ENCODE data around the gene SRGAP3.

SRGAP3 gene

DNA sequence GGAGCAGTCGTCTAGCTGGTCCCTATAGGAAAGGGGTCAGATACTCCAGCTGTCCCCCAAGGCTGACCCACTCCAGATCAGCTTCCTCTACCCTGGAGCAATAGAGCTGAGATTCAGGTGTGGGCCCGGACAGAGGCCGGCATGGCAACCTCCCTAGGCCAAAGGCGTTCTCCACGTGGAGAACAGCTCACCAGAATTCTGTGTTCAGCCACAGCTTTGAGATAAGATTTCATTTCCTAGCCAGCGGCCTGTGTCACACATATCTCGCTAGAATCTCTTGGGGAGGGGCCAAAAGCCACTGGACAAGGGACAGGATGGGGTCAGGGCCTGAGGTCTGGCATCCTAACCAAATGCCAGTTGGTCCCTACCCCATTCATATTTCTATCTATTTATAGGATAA, 20.1 kb downstream of the SRGAP3 start:
- in situ Hi-C loops (cut with MboI; ENCODE audit: low sequenced_read_pairs): no loop called here

DNA sequence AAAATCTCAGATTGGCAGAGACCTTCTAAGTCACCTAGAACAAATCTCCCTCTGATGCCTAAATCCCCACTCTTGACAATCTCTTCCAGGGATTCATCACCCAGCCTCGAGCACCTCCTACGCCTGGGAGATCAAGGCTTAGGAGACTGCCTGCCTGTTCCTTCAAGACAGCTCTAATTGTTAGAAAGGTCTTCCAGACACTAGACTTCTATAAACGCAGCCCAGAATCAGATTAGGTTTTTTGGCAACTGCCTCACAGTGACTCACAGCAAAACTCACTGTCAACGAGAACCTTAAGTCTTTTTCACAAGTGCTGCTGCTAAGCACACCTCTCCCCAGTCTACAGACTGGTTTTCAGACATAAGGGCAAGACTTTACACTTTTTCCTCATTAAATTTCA, 23.1 kb downstream of the SRGAP3 start:
- in situ Hi-C loops (cut with MboI; ENCODE audit: low sequenced_read_pairs): no loop called here

DNA sequence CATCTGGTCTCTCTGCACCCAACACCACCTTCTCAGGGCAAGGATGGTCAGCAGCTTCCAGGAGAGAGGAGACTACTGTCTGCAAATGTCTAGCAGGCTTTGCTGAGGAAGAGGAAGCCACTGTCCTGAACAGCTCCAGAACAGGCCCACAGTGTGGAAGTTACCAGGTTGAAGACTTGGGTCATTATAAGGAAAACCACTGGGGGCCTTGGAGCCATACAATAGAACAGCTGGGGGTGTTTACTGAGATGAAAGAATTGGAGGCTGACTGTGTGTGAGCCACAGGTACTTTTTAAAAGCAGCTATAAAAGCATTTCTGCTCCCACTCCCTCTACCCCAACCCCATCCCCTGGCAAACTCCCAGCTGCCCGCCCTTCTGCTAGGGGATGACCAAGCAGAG, 24.2 kb downstream of the SRGAP3 start:
- in situ Hi-C loops (cut with MboI; ENCODE audit: low sequenced_read_pairs): no loop called here

DNA sequence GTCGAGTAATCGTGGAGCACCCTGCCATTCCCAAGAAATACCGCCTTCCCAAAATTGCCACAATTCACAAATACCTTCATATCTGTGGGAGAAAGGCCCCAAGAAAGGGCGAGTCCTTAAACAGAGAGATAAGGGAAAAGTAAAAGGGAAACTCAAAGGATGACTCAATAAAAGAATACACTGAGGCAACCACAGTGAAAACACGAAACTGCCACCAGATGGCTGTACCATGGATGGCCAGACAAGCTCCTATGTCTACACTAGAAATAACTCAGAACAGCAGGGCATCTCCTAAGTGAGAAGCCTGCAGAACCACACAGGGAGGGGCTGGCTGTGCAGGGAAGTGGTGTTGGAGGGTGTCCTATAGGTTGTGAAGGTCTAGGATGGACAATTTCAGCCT, 25.0 kb downstream of the SRGAP3 start:
- in situ Hi-C loops (cut with MboI; ENCODE audit: low sequenced_read_pairs): no loop called here

DNA sequence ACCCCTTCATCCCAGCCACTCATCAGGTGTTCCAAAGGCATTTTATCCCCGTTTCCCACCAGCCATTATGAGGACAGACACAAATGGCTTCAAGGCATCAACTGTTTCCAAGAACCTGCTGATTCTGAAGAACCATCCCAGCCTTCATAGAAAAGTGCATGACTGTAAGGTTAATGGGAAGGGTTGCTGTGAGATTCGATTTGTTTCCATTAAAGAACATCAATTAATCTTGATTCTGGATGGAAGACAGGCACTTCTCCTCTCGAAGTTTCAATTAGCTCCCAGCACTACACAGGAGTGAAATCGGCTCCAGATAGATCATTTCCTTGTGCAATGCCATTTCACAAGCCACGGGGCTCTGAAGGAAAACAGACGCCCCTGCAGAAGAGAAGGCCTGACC, 25.8 kb downstream of the SRGAP3 start:
- in situ Hi-C loops (cut with MboI; ENCODE audit: low sequenced_read_pairs): no loop called here

DNA sequence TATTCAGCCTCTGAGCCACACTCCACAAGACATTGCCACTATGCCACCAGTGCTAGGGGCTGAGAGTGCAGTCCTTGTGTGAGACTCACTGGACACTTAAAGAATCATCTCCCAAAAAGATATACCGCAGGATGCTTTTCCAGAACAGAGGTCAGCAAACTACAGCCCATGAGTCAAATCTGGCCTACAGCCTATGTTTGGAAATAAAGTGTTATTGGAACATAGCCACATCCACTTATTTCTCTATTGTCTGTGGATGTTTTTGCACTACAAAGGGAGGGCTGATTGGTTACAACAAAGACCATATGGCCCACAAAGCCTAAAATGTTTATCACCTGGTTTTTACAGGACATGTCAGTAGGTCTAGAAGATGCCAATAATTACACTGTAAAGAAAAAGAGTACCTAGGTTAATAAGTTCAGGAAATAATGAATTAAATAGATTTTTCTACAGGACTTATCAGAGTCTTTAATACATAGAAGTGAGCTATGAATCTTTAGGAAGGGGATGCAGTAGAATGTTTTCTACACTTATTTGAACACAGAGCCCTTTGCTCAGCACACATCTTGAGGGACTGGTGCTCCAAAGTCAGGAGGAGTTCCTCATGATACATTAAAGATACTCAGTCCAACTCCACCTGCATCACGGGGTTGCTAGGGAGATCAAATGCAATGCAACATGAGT, 26.3 kb downstream of the SRGAP3 start:
- in situ Hi-C loops (cut with MboI; ENCODE audit: low sequenced_read_pairs): no loop called here

DNA sequence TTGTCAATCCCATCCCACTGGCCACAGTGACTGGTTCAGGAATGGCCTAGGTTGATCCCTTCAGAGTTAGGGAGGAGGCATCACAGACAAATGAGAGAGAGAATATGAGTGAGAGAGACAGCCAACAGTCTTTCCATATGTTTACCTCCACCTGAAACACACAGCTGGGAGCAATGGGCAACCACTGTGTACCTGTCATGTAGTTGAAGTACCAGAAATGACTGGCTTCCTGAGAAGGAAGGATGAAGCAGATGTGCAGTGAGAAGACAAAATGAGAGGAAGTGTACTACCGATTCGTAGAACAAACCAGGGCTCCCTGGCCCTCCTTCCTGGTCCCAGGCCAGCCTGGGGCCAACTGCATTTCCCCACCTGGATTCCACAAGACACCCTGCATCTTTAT, 27.4 kb downstream of the SRGAP3 start:
- in situ Hi-C loops (cut with MboI; ENCODE audit: low sequenced_read_pairs): no loop called here

DNA sequence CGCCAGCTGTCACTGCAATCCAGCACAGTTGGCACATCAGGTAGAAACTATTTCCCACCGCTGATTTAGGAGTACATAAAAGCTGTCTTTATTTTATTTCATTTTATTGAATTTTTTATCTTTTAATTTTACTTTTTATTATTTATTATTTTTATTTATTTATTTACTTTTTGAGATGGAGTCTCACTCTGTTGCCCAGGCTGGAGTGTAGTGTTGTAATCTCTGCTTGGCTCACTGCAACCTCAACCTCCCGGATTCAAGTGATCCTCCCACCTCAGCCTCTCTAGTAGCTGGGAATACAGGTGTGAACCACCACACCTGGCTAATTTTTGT, 31.0 kb downstream of the SRGAP3 start:
- in situ Hi-C loops (cut with MboI; ENCODE audit: low sequenced_read_pairs): no loop called here

DNA sequence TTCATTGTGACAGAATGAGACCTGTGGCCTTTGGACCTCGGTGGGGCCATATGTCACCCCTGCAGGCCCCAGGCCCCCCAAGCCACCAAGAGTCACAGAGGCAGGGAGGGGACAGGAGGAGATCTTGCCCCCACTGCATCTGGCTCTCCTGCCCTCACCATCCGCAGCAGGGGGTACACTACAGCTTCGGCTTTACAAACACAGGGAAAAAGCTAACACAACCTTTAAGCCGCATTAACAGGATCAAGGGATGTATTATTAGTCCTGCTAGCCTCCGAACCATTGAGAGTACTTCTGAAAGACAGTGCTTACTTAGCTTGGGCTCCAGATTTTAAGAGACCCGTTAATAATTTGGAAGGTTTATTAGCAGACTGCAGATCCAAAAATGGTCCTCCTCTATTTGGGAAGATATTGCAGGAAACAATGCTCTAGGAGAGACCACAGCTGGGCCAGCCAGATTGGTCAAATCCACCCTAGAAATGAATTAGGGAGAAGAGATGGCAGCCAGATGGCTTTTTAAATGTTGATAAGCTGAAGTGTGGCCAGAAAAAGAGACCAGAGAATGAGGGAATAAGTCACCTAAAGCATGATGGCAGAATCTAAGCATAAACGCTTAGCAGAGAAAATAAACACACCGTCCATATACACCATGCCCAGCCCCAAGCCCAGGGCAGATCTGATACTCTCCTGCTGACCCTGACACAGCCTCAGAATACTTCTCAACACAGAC, 31.5 kb downstream of the SRGAP3 start:
- in situ Hi-C loops (cut with MboI; ENCODE audit: low sequenced_read_pairs): no loop called here

DNA sequence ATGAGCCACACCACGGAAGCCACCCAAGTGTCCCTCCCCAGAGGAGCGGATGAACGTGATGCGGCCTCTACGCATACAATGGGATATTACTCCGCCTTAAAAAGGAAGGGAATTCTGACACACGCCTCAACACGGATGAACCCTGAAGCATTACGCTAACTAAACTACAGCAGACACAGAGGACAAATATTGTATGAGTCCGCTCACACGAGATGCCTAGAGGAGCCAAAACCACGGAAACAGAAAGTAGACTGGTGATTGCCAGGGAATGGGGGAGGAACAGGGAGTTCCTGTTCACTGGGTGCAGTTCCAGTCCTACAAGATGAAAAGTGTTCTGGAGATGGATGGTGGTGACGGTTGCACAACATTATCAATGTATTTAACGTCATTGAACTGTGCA, 32.7 kb downstream of the SRGAP3 start:
- in situ Hi-C loops (cut with MboI; ENCODE audit: low sequenced_read_pairs): no loop called here

DNA sequence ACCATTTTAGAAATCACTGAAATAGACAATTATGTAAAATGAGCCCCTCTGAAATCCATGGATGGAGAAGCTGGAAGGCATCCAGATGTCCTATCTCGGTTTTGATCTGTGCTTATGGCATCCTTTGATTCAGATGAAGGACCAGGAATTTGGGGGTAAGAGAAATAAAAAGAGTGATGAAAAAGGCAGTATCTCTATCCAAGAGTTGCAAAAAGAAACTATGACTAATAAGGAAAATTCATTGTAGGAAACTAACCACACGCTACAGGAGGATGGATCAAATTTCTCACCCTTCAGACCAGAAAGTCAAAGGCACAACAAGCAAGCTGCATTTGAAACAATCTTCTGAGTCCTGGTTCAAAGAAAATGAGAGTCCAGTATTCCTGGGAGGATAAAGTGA, 34.8 kb downstream of the SRGAP3 start:
- in situ Hi-C loops (cut with MboI; ENCODE audit: low sequenced_read_pairs): no loop called here

DNA sequence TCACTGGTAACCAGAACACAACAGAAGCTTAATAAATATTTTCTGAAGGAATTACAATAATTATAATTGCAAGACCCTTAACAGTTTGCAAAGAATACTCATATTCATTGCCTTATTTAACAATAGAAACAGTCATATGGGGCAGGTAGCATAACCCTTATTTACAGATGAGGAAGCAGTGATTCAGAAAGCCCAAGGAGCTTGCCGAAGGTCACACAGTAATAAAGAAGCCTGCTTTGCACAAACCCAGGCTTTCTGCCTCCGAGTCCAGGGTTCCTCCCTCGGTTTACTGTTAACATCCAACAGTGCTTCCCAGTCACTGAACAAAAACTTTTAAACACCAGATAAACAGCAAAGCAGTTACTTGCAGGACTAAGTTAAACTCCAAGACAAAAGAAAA, 35.3 kb downstream of the SRGAP3 start:
- in situ Hi-C loops (cut with MboI; ENCODE audit: low sequenced_read_pairs): no loop called here

DNA sequence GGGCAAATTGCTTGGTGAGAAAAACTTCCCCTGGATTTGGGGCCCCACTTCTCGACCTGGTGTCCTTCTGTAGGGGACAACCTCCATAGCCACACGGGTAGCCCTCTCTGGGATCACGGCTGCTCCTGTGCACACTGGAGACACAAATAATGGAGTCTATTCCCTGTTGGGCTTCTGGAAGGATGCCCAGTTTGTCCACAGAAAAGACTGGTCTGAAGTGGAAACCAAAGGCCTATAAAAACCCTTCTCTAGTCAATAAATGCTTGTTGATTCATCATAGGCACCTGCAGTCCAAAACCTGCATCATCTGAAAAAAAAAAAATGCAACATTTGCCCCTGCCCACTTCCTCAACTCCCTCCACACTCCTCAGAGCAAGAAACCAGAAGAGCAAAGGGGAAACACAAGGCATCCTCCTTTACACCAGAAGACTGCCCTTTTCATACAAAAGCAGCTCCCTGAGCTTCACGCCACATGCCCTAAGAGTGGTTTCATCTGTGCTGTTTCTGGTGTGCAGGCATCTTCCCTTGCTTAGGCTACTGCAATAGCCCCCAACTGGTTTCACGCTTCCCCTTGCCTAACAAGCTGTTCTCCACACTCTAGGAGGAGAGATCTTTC, 36.3 kb downstream of the SRGAP3 start:
- in situ Hi-C loops (cut with MboI; ENCODE audit: low sequenced_read_pairs): no loop called here

DNA sequence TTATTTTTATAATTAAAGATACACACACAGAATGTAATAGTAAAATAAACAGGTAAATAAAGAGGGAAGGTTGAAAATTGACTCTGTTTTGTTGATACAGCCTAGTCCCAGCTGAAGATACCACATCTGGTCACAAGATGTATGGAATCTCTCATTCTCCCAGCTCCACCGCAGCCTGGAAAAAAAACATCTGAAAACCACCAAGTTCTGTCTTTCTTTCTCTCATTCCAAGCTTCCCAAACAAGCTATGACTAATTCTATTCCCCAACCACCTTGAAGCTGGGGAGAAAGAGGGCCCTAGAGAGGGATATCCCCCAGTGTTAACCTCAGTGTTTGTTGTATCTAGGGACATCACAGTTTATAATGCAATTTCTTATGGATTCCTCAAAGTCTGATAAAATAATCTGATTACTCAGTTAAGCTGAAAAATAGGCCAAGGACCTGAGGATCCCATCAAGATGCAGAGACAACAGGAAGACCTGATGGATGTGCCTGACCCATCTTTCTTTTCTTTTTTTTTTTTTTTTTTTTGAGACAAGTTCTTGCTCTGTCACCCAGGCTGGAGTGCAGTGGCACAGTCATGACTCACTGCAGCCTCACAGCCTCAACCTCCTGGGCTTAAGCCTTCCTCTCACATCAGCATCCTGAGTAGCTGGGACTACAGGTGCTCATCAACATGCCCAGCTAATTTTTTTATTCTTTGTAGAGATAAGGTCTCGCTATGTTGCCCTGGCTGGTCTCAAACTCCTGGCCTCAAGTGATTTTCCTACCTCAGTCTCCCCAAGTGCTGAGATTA, 38.1 kb downstream of the SRGAP3 start:
- in situ Hi-C loops (cut with MboI; ENCODE audit: low sequenced_read_pairs): no loop called here

DNA sequence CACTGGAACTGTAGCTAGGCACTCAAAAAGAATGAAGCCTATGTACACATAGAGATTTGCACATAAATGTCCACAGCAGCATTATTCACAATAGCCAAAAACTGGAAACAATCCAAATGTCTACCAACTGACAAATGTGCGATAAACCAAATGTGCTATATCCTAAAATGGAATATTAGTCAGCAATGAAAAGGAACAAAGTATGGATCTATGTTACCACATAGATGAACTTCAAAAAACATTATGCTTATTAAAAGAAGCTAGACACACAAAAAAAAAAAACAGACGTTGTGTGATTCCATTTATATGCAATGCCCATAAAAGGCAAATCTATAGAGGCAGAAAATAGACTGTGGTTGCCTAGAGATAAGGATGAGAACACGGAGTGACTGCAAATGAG, 39.7 kb downstream of the SRGAP3 start:
- in situ Hi-C loops (cut with MboI; ENCODE audit: low sequenced_read_pairs): no loop called here

DNA sequence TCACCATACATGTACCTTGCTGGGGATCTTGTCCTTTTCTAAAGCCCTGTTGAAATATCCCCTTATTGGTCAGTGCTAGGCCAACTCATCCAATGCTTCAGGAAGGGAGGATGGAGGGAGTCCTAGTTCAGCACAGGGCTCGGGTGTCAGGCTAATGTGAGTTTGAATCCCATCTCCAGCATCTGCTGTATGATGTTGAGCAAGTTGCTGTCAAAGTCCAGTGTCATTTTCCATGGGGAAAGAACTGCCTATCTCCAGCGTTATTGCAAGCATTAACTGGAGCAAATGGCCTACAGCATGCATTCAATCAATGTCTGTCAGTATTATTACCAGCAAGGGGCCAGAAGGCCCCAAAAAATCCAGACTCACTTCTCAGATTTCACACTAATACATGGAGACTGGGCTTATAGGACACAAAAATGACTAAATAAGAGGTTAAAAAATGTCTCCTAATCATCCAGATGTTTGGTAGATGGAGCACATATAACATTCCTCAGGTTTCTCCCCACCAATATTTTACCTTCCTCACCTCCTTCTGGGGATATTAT, 40.8 kb downstream of the SRGAP3 start:
- in situ Hi-C loops (cut with MboI; ENCODE audit: low sequenced_read_pairs): no loop called here

DNA sequence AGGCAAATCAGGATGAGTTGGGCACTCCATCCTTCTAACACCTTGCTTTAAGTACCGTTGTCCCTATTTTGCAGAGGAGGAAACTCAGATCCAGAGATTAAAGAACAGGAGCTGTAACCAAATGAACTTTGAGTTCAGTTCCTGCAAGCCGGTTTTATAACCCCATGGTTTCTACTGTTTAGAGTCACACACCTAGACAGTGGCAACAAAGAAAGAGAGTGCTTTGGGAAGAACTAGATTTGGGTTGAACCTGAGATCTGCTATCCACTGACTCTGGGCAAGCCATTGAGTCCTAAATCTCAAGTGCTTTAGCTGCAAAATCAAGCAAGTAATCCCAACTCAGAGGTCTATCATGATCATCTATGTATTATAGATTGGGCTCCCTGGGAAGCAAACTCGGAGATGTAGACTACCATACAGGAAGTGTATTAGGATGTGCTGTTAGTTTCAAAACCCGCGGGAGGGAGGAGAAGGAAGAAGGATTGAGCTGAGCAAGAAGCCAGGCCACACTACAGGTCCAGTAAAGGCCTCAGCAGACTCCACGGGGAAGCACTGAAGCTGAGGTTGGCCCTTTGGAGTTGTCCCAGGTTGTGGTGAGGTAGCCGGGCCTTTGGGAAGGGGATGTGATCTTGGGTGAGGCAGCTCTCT, 42.2 kb downstream of the SRGAP3 start:
- in situ Hi-C loops (cut with MboI; ENCODE audit: low sequenced_read_pairs): no loop called here

DNA sequence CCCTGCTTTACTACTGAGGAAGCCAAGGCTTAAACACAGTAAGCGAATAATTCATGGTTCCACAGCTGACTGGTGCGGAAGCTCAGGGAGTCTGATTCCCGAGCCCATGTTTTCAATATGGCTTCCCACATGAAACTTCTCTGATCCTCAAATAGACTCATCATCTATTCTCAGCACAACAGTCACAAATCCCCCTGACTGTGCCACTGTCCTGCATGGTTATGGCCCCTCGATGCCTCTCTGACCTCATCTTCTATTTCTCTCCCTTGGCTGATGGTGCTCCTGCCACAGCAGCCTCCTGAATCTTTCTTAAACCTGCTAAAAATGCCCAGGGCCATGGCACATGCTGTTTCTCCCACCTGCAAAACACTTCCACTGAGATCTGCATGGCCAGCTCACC, 43.2 kb downstream of the SRGAP3 start:
- in situ Hi-C loops (cut with MboI; ENCODE audit: low sequenced_read_pairs): no loop called here

DNA sequence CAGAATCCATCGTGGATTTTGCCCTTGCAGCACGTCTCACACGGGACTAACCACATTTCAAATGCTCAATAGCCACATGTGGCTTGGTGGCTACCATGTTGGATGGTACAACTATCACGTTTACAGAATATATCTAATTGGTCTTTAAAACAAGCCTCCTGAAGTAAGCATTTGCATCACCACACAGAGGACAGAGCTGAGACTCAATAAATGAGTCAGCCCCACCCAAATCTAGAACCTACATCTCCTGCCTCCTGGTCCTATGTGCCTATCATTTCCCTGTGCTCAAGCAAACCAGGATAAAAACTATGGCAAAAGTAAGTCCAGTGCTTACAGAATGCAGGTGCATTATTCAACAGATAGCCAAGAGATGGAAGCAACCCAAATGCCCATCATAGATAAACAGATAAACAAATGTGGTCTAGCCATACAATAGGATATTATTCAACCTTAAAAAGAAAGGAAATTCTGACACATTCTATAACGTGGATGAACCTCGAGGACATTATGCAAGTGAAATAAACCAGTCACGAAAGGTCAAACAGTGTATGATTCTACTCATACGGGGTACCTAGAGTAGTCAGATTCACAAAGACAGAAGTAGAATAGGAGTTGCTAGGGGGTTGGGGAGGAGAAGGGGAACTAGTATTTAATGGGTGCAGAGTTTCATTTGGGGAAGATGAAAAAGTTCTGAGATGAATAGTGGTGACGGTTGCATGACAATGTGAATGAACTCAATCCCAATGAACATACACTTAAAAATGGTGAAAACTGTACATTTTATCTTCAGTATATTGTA, 43.9 kb downstream of the SRGAP3 start:
- in situ Hi-C loops (cut with MboI; ENCODE audit: low sequenced_read_pairs): no loop called here
